IPS-15b (cell line): Measurements from ENCODE around the gene TRIM28.

ENCODE experiments used
- H3K27me3 ChIP-seq: one replicate; pipeline ENCODE4 v1.6.1; 2013; ENCODE audit warnings: low read length; ENCODE audit not compliant: control insufficient read depth, insufficient read depth
- H3K36me3 ChIP-seq: one replicate; pipeline ENCODE4 v1.6.1; 2013; ENCODE audit warnings: low read length; ENCODE audit not compliant: control insufficient read depth, insufficient read depth
- H3K4me1 ChIP-seq: one replicate; pipeline ENCODE4 v1.6.1; 2013; ENCODE audit warnings: mild to moderate bottlenecking, low read length; ENCODE audit not compliant: control insufficient read depth, insufficient read depth
- H3K4me3 ChIP-seq: one replicate; pipeline ENCODE4 v1.5.1; 2013; ENCODE audit warnings: low read depth, low read length
- H3K9ac ChIP-seq: one replicate; pipeline ENCODE4 v1.6.1; 2013; ENCODE audit warnings: low read depth, mild to moderate bottlenecking, low read length
- H3K9me3 ChIP-seq: one replicate; pipeline ENCODE4 v1.6.1; 2013; ENCODE audit warnings: mild to moderate bottlenecking, low read length; ENCODE audit not compliant: control insufficient read depth, insufficient read depth

The TRIM28 gene

DNA sequence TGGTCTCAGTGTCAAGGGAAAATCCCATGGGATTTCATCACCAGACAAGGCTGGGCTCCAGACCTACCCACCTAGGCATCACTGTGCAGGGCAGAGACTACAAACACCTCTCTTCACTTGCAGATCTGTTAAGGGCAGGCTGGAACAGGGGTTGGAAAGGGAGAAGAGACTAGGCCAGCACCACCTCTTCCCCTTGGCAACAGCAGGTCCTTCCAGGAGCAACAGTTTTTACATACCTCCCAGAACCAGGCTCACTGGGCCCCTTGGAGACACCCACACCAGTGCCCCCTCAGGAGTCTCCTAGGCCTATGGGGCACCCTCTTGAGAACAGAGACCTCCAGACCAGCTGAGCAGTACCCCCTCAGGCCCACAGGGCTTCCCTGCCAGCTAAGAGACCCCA is 17.1 kb downstream of the TRIM28 start:
- Histone ChIP-seq H3K9ac (no peak overlapping the region), H3K4me3 (peak overlapping the region; percentile 0), H3K4me1 (peaks cover 9% of the 10 kb centered on the region), H3K9me3 (no peaks in the 10 kb centered on the region), H3K36me3 (peaks cover 11% of the 10 kb centered on the region), H3K27me3 (peaks cover 37% of the 10 kb centered on the region)

DNA sequence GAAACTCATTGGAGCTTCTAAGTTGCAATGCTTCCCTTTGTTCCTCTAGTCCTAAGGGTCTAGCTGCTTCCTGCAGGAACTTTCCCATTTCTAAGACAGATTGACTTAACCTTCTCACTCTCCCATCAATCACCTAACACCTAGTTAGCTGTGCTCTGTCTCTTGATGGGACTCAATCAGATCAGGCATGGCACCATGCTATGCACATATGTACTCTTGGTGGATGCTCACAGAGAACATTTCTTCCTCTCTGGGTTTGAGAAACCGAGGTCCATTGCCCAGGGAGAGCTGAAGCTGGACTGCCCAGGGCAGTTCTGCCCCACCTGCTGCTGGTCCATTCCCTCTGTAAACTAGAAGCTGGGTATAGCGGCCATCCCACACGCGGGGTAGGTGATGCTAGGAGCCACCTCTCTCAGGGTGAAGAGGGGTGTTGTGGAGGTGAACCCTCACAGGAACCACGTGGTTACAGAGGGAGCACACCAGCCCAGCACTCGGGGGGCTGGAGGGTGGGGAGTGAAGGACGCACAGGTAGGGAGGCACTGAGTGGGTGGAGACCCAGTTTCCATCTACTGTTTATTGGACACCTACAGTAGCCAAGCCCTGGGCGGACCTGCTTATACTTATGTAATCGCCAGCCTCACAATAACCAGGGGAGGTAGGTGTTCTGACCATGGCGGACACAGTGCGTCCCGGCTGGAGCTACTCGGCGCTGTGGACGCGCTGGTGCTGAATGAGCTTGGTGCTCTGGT is 17.7 kb downstream of the TRIM28 start:
- Histone ChIP-seq H3K36me3 (peaks cover 5% of the 10 kb centered on the region), H3K4me1 (peaks cover 9% of the 10 kb centered on the region), H3K4me3 (peak overlapping the region; percentile 67), H3K9ac (no peak overlapping the region), H3K9me3 (no peaks in the 10 kb centered on the region), H3K27me3 (peaks cover 37% of the 10 kb centered on the region)

DNA sequence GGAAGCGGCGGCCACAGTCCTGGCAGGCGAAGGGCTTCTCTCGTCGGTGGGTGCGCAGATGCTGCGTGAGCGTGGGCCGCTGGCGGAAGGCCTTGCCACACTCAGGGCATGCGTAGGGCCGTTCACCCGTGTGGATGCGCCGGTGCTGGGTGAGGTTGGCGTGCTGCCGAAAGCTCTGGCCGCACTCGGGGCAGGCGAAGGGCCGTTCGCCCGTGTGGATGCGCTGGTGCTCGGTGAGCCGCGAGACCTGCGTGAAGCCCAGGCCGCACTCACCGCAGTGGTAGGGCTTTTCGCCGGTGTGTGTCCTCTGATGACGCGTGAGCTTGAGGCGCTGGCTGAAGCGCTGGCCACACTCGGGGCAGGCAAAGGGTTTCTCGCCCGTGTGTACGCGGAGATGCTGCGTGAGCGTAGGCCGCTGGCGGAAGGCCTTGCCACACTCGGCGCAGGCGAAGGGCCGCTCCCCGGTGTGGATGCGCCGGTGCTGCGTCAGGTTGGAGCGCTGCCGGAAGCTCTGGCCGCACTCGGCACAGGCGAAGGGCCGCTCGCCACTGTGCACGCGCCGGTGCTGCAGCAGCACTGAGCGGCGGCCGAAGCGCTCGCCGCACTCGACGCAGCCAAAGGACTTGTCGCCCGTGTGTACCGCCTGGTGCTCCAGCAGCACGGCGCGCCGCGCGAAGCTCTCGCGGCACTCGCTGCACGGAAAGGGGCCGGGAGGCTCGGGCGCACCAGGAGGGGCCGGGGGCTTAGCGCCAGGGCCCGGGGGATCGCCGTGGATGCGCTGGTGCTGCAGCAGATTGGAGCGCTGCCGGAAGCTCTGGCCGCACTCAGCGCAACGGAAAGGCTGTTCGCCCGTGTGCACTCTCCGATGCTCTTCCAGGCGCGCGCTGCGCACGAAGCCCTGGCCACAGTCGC is 18.5 kb downstream of the TRIM28 start:
- no peaks in the 10 kb centered on the region for H3K9me3 ChIP-seq
- H3K4me3 ChIP-seq = peak overlapping the region; percentile 67
- H3K4me1 ChIP-seq = peaks cover 9% of the 10 kb centered on the region
- H3K9ac ChIP-seq = peak overlapping the region; percentile 60
- peaks cover 37% of the 10 kb centered on the region for H3K27me3 ChIP-seq
- H3K36me3 ChIP-seq = no peaks in the 10 kb centered on the region

DNA sequence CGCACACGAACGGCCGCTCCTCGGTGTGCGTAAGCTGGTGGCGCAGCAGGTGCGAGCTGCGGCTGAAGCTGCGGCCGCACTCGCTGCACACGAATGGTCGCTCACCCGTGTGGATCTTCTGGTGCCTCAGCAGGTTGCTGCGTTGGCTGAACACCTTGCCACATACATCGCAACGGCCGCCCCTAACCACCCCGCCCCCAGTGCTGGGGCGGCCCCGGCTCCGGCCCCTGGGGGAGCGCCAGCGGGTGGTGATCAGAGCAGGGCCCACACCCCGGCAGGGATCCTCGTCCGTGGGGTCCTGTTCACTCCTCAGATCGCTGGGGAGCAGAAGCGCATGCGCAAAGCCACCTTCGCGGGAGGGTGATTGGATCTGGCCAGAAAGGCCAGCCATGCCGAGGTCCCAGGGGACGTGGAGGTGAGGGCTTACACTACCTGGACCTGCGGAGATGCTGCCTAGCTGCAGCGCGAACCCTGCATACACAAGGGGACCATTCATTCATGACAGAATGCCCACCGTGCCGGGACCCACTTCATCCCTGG is 19.2 kb downstream of the TRIM28 start:
- H3K4me3 ChIP-seq = peak overlapping the region; percentile 67
- H3K27me3 ChIP-seq = peaks cover 37% of the 10 kb centered on the region
- peaks cover 9% of the 10 kb centered on the region for H3K4me1 ChIP-seq
- H3K9ac ChIP-seq = peak overlapping the region; percentile 60
- no peaks in the 10 kb centered on the region for H3K9me3 ChIP-seq
- H3K36me3 ChIP-seq = no peaks in the 10 kb centered on the region

DNA sequence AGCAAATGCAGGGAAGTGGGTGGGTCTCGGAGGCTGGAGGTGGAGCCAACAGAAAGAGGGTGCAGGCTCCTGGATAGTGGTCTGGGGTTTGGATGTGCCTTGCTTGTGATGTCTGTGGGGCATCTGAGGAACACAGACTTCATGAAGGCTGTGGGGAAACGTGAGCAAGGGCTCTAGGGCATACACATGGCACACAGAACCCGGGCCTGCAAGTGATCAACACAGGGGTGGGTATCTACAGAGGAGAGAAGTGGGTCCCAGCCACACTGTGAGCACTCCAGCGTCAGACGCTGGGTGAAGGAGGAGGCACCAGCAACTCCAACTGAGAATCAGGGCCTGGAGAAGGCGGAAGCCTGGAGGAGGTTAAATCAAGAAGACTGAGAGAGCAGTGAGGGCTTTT is 20.0 kb downstream of the TRIM28 start:
- Histone ChIP-seq H3K4me3 (no peak overlapping the region), H3K27me3 (peaks cover 37% of the 10 kb centered on the region), H3K36me3 (peaks cover 2% of the 10 kb centered on the region), H3K9ac (no peak overlapping the region), H3K4me1 (peaks cover 9% of the 10 kb centered on the region), H3K9me3 (no peaks in the 10 kb centered on the region)

DNA sequence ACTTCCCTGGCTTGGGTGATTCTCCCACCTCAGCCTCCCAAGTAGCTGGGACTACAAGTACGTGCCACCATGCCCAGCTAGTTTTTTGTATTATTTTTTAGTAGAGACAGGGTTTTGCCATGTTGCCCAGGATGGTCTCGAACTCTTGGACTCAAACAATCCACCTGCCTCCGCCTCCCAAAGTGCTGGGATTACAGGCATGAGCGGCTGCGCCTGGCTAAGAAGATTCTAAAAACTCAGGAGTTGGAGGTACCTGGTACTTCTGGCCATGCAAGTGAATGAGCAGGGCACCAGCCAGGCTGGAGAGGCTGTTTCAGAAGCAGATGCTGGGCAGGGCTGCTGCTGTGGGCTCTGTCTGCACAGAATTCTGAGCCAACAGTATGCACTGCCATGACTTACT is 23.1 kb downstream of the TRIM28 start:
- Histone ChIP-seq H3K27me3 (peaks cover 19% of the 10 kb centered on the region), H3K9me3 (no peaks in the 10 kb centered on the region), H3K9ac (no peak overlapping the region), H3K4me1 (peaks cover 4% of the 10 kb centered on the region), H3K4me3 (no peak overlapping the region), H3K36me3 (peaks cover 12% of the 10 kb centered on the region)

DNA sequence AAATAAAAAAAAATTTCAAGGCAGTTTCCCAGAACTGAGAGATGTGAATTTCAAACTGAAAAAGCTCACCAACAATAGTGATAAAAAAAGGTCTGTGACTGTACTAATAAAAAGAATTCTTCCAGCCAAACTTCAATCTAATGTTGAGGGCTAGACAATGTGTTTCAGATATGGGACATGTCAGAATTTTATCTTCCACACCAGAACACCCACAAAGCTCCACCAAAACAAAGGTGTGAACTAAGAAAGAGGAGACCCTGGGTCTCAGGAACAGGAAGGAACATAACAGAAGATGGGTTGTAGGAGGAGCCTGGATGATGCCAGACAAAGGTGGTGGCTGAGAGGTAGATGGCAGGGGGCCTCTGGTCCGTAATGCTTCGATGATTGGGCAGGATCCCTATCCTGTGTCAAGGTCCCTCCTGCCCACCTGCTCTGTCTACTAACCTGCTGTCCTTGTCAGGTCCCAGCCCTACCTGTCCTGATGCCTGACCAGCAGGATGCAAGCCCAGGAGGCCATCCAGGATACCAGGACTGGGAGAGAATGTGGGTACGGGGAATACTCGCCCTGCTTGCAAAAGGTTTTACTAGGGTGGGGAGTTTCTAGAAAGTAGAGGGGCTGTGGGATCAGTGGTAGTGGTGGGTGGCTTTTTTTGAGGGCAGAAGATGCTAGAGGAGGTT is 24.7 kb downstream of the TRIM28 start:
- Histone ChIP-seq H3K9ac (no peak overlapping the region), H3K9me3 (no peaks in the 10 kb centered on the region), H3K36me3 (peaks cover 12% of the 10 kb centered on the region), H3K27me3 (peaks cover 7% of the 10 kb centered on the region), H3K4me3 (no peak overlapping the region), H3K4me1 (peaks cover under 1% of the 10 kb centered on the region)

DNA sequence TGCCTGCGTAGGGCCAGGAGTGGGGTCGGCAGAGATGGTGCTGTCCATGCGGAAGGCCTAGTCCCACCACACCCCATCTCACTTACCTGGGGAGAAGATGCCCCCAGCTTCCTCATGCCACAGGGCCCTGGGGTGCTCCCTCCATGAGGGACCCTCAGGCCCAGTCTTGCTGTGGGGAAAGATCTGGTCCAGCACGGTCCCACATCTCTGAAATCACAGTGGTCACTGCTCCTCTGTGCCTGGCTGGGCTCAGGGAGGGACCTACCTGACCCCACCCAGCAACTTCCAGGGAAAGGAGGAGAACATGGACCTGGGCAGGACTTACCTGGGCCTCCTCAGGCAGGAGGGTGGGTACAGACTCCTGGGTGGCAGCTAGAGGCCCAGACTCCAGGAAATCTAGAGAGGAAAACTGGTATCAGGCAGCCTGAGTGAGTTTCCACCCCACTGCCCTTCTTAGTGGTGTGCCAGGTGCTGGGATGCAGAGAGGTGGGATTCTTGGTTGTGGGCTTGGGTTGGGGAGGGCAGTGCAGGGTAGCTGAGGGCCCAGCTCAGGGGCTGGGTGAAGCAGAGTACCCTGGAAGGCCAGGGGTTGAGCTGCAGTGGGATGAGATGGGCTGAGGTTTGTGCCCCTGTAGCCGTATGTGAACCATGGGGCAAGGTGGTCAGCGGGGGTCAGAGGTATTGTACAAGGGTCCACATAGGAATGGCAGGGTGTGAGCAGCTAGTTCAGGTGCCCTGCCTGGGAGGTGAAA is 25.5 kb downstream of the TRIM28 start:
- Histone ChIP-seq H3K4me1 (peaks cover 6% of the 10 kb centered on the region), H3K36me3 (peaks cover 12% of the 10 kb centered on the region), H3K9ac (no peak overlapping the region), H3K27me3 (peaks cover under 1% of the 10 kb centered on the region), H3K4me3 (no peak overlapping the region), H3K9me3 (no peaks in the 10 kb centered on the region)

DNA sequence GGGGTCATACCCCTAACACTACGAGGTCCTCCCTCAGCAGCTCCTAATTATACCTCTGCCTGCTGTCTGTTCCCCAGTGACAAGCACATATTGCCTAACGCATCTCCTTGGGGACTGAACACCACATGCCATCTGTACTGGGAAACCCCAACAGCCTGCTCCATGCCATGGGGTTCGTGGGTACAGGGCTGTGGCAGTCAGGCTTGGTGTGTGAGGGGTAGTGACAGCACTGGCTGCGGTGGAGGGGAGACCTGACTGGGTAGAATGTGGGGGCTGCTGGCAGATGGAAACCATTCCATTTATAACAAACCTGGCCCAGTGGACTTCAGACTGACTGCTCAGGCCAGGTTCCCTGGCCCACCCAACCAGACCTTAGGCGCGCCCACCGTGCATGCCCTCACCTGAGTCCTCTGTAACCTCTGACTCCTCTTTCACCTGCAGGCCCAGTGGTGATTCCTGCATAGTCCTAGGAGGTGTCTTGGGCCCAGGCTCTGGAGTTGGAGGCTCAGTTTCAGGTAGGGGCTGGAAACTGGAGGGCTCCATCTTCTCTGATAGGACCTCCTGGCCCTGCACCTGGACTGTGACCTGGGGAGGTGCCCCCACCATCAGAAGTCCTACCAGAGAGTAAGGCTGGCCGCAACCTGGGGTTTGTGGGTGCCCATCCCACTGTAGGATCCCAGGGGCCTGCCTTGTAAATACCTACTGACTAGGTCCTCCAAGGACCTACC is 26.2 kb downstream of the TRIM28 start:
- Histone ChIP-seq H3K9me3 (no peaks in the 10 kb centered on the region), H3K4me3 (no peak overlapping the region), H3K9ac (no peak overlapping the region), H3K36me3 (peaks cover 12% of the 10 kb centered on the region), H3K4me1 (peaks cover 6% of the 10 kb centered on the region), H3K27me3 (no peaks in the 10 kb centered on the region)

DNA sequence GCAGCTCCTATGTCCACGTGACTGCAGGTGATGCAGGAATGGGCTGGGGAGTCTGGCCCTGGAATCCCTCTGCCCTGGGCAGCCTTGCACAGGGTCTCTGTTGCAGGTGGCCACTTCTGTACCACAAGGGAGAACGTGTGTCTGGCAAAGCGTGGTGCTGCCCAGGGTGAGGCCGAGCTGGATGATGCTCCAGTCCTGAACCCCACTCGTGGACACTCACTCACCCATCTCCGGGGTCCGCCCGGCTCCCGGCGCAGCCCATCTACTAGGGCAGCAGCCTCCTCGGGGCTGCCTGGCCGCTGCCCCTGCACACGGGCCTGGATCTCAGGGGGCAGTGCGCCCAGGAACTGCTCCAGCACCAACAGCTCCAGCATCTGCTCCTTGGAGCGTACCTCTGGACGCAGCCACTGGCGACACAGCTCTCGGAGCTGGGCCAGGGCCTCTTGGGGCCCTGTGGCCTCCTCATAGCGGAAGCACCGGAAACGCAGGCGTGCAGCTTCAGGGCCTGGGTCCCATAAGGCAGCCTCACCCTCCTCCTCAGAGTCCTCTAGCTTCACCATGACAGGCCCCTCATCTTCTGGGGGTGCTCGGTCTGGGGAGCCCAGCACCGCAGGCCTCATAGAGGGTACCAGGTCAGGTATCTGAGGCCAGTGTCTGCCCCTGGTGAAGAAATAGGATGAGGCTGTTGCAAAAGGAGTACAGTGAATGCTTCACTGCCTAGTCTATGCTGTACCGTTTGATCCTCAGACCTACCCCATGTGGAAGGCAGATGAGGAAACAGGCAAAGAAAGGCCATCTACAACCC is 27.1 kb downstream of the TRIM28 start:
- no peaks in the 10 kb centered on the region for H3K27me3 ChIP-seq
- H3K4me3 ChIP-seq = no peak overlapping the region
- peaks cover 12% of the 10 kb centered on the region for H3K36me3 ChIP-seq
- no peak overlapping the region for H3K9ac ChIP-seq
- peaks cover 6% of the 10 kb centered on the region for H3K4me1 ChIP-seq
- H3K9me3 ChIP-seq = no peaks in the 10 kb centered on the region
